H4 (cell line): ENCODE results near the gene SNX22. TPM values are rescaled to one million over a fixed set of nuclear protein-coding genes. Genes with fewer than 3 reads are reported as not detected.

ENCODE experiments used
- DNase-seq: peaks from one replicate; pipeline ENCODE4 v3.0.0-alpha.2; 2015; ENCODE audit warnings: low spot score
- total RNA-seq: library from RNA; depleted of rRNA; stranded (reverse); fragments of >200 nt; shearing (Covaris generic); gene quantifications from 2 replicates; pipeline ENCODE4 v1.2.3, GENCODE V29; 2014

The SNX22 gene
- total RNA-seq, 1 experiment from 2014 or later: 0.04 TPM

GRCh38 chr15:64156652-64157331 lies 5.3 kb downstream of the SNX22 start:
- DNase-seq: no peak

GRCh38 chr15:64157599-64158125 lies 6.1 kb downstream of the SNX22 start:
- no peak for DNase-seq

GRCh38 chr15:64158363-64159134 lies 7.0 kb downstream of the SNX22 start:
- DNase-seq: no peak

- no peak for DNase-seq
Measured at GRCh38 chr15:64161688-64162477, 10.4 kb downstream of the SNX22 start.

GRCh38 chr15:64162478-64162868 lies 10.9 kb downstream of the SNX22 start:
- no peak for DNase-seq

- DNase-seq: peak; percentile 94
Measured at GRCh38 chr15:64162869-64163658, 11.5 kb downstream of the SNX22 start, which contains the start of gene PPIB. Gene PPIB, minus strand, starts transcription at chr15:64163022. Its CDS starts 36 bp downstream, at chr15:64162986.

- DNase-seq: no peak
Measured at GRCh38 chr15:64163659-64164362, 12.3 kb downstream of the SNX22 start.

- no peak for DNase-seq
Measured at GRCh38 chr15:64164436-64164835, 12.9 kb downstream of the SNX22 start.

- DNase-seq: no peak
Measured at GRCh38 chr15:64166102-64166890, 14.8 kb downstream of the SNX22 start.

- no peak for DNase-seq
Measured at GRCh38 chr15:64180235-64180824, 28.8 kb downstream of the SNX22 start.

- DNase-seq: no peak
Measured at GRCh38 chr15:64182859-64183370, 31.4 kb downstream of the SNX22 start.

- no peak for DNase-seq
Measured at GRCh38 chr15:64185146-64185911, 33.8 kb downstream of the SNX22 start.

- no peak for DNase-seq
Measured at GRCh38 chr15:64187396-64188191, 36.1 kb downstream of the SNX22 start.

- DNase-seq: no peak
Measured at GRCh38 chr15:64191971-64192830, 40.7 kb downstream of the SNX22 start.

- DNase-seq: no peak
Measured at GRCh38 chr15:64193971-64194370, 42.4 kb downstream of the SNX22 start.

GRCh38 chr15:64197425-64197824 lies 45.9 kb downstream of the SNX22 start:
- no peak for DNase-seq

GRCh38 chr15:64205202-64205601 lies 53.7 kb downstream of the SNX22 start:
- DNase-seq: no peak
